ELR (cell line): ENCODE data around the gene RAB36.

Experiments
- DNase-seq: peaks from one replicate; pipeline ENCODE4 v3.0.0-alpha.2; 2015; ENCODE audit warnings: low read depth

RAB36 gene

GRCh38 chr22:23144932-23145877 lies at the start of gene RAB36:
TSS of gene RAB36 (plus strand) at chr22:23145477. CDS start at chr22:23146617, 1,140 bp downstream.
- peak; percentile 100 for DNase-seq

- no peak for DNase-seq
Measured at GRCh38 chr22:23095733-23096342, 49.4 kb upstream of the RAB36 start.

GRCh38 chr22:23097412-23098229 lies 47.7 kb upstream of the RAB36 start:
- no peak for DNase-seq

- DNase-seq: no peak
Measured at GRCh38 chr22:23098230-23098705, 47.0 kb upstream of the RAB36 start.

GRCh38 chr22:23098718-23099530 lies 46.4 kb upstream of the RAB36 start:
- DNase-seq: no peak

GRCh38 chr22:23099531-23099804 lies 45.8 kb upstream of the RAB36 start:
- no peak for DNase-seq

- DNase-seq: no peak
Measured at GRCh38 chr22:23100124-23100801, 45.0 kb upstream of the RAB36 start.

- no peak for DNase-seq
Measured at GRCh38 chr22:23101524-23101923, 43.8 kb upstream of the RAB36 start.

- DNase-seq: no peak
Measured at GRCh38 chr22:23102002-23102655, 43.1 kb upstream of the RAB36 start.

- DNase-seq: no peak
Measured at GRCh38 chr22:23102776-23103175, 42.5 kb upstream of the RAB36 start.

GRCh38 chr22:23103199-23103954 lies 41.9 kb upstream of the RAB36 start:
- no peak for DNase-seq

GRCh38 chr22:23104187-23104971 lies 40.9 kb upstream of the RAB36 start:
- no peak for DNase-seq

- DNase-seq: no peak
Measured at GRCh38 chr22:23105304-23105703, 40.0 kb upstream of the RAB36 start.

- no peak for DNase-seq
Measured at GRCh38 chr22:23105919-23106318, 39.4 kb upstream of the RAB36 start.

- no peak for DNase-seq
Measured at GRCh38 chr22:23106344-23106743, 38.9 kb upstream of the RAB36 start.

- no peak for DNase-seq
Measured at GRCh38 chr22:23106906-23107367, 38.3 kb upstream of the RAB36 start.

- DNase-seq: no peak
Measured at GRCh38 chr22:23107487-23108248, 37.6 kb upstream of the RAB36 start.
